Transverse colon (tissue), 4 donors: ENCODE data around the gene ARMS2.

Experiments used
- EP300 ChIP-seq: sonication (generic); formaldehyde crosslinking; IDR thresholded peaks from one replicate; pipeline ENCODE4 v1.6.1; 2017; ENCODE audit warnings: antibody characterized with exemption, low read depth
- POLR2A ChIP-seq: fragments of 450-650 bp; IDR thresholded peaks from one replicate; pipeline ENCODE4 v1.6.1; 2016; ENCODE audit warnings: antibody characterized with exemption, mild to moderate bottlenecking, moderate library complexity
- POLR2AphosphoS5 ChIP-seq, 3 donors: sonication (generic); formaldehyde crosslinking; IDR thresholded peaks; one replicate each; pipeline ENCODE4 v1.6.1; 2016; ENCODE audit warnings: antibody characterized with exemption in 3 of 3
- TF ChIP-seq, protein P1 (sequence below), 5 experiments: fragments of 200-600 bp in 3 of 5; fragments of 450-650 bp in 2 of 5; sonication (generic) in 3 of 5; IDR thresholded peaks; 1 replicate in 2 of 5; 2 replicates in 3 of 5; pipeline ENCODE4 v1.5.1; 2016 to 2017; ENCODE audit warnings: antibody characterized with exemption in 5 of 5, inconsistent platforms in 3 of 5, mild to moderate bottlenecking in 2 of 5, moderate library complexity in 1 of 5

GRCh38 chr10:122493761-122494160, 39.3 kb downstream of the ARMS2 start:
- TF ChIP-seq, protein P1, sequence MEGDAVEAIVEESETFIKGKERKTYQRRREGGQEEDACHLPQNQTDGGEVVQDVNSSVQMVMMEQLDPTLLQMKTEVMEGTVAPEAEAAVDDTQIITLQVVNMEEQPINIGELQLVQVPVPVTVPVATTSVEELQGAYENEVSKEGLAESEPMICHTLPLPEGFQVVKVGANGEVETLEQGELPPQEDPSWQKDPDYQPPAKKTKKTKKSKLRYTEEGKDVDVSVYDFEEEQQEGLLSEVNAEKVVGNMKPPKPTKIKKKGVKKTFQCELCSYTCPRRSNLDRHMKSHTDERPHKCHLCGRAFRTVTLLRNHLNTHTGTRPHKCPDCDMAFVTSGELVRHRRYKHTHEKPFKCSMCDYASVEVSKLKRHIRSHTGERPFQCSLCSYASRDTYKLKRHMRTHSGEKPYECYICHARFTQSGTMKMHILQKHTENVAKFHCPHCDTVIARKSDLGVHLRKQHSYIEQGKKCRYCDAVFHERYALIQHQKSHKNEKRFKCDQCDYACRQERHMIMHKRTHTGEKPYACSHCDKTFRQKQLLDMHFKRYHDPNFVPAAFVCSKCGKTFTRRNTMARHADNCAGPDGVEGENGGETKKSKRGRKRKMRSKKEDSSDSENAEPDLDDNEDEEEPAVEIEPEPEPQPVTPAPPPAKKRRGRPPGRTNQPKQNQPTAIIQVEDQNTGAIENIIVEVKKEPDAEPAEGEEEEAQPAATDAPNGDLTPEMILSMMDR (IDR thresholded peaks at IDR 0.05) = no peak
- TF ChIP-seq POLR2A = no peak
- no peak for TF ChIP-seq POLR2AphosphoS5 (IDR thresholded peaks at IDR 0.05)
- no peak for TF ChIP-seq EP300
